Testis (tissue), 2 donors: Measurements from ENCODE around the gene STX16.

Experiments
- POLR2A ChIP-seq: fragments of 450-650 bp; IDR thresholded peaks from one replicate; pipeline ENCODE4 v1.6.1; 2017; ENCODE audit warnings: antibody characterized with exemption, mild to moderate bottlenecking, moderate library complexity
- TF ChIP-seq, protein P1 (sequence below), 3 experiments: fragments of 450-650 bp in 2 of 3; fragments of 200-600 bp in 1 of 3; sonication (generic) in 1 of 3; IDR thresholded peaks; one replicate each; pipeline ENCODE4 v1.5.1; 2016 to 2019; ENCODE audit warnings: antibody characterized with exemption in 3 of 3, mild to moderate bottlenecking in 2 of 3, moderate library complexity in 1 of 3

DNA sequence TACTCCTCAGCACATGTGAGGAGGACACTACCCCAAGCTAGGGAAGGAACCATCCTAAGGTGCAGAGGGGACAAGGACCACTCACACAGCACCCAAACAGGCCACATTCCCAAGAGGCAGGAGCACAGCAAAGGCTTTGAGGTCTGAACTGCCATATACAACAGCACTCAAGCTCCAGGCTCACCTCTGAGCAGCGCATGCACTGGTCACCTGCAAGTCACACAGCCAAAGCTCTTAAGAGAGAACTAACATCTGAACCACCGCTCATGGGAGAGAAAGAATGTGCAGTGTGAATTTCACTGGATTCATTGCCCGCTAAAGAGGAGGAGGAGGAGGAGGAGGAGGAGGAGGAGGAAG lies 72.5 kb downstream of the STX16 start:
- TF ChIP-seq, protein P1, sequence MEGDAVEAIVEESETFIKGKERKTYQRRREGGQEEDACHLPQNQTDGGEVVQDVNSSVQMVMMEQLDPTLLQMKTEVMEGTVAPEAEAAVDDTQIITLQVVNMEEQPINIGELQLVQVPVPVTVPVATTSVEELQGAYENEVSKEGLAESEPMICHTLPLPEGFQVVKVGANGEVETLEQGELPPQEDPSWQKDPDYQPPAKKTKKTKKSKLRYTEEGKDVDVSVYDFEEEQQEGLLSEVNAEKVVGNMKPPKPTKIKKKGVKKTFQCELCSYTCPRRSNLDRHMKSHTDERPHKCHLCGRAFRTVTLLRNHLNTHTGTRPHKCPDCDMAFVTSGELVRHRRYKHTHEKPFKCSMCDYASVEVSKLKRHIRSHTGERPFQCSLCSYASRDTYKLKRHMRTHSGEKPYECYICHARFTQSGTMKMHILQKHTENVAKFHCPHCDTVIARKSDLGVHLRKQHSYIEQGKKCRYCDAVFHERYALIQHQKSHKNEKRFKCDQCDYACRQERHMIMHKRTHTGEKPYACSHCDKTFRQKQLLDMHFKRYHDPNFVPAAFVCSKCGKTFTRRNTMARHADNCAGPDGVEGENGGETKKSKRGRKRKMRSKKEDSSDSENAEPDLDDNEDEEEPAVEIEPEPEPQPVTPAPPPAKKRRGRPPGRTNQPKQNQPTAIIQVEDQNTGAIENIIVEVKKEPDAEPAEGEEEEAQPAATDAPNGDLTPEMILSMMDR (IDR thresholded peaks at IDR 0.05): no peak
- no peak for TF ChIP-seq POLR2A
